Adipose tissue (tissue), 3 donors: ENCODE data around the gene DLGAP1. TPM values are rescaled to one million over a fixed set of nuclear protein-coding genes. Genes with fewer than 3 reads are reported as not detected.

Experiments used
- H3K27ac ChIP-seq: one replicate; pipeline ENCODE4 v1.5.1; 2013; ENCODE audit warnings: low read depth, low read length
- WGBS, 3 donors: extraction: QIAGEN DNeasy Blood & Tissue Kit; methylation state at CpG; one replicate each; pipeline ENCODE4 v1.1.7; 2013; 5-methylcytosine and 5-hydroxymethylcytosine counted together
- polyA plus RNA-seq, 3 donors: library from polyadenylated mRNA; stranded (reverse); fragments of 200-250 nt; gene quantifications; one replicate each; pipeline ENCODE4 v1.2.3, GENCODE V29; 2013
- donor health status: healthy with polysubstance abuse.
- donor health status: Bipolar disorder and iron deficiency.
- donor health status: healthy.

Gene DLGAP1
- polyA plus RNA-seq, 3 donors, result 0.06 to 0.22 (median 0.09) TPM

- no peak overlapping the region for H3K27ac ChIP-seq
- WGBS, 3 donors, result 97 to 98% (median 98%) methylated on average over 10 of the region's 10 CpGs
These were observed 856.5 kb downstream of the DLGAP1 start for GRCh38 chr18:3598581-3598980.

- 64 to 84% (median 73%) methylated on average over 22 of the region's 22 CpGs for WGBS, 3 donors
These were observed 857.4 kb downstream of the DLGAP1 start for GRCh38 chr18:3597409-3598357.

GRCh38 chr18:3596637-3597384 is 858.3 kb downstream of the DLGAP1 start:
- WGBS, 3 donors, result 30 to 46% (median 38%) methylated on average over 17 of the region's 17 CpGs
- peak overlapping the region; percentile 91 for H3K27ac ChIP-seq

More at GRCh38 chr18:3597409-3598357, 857.4 kb downstream of the DLGAP1 start:
- no peak overlapping the region for H3K27ac ChIP-seq

- WGBS, 3 donors, result 54 to 56% (median 55%) methylated on average over 3 of the region's 3 CpGs
- H3K27ac ChIP-seq, result peak overlapping the region; percentile 91
These were observed 858.8 kb downstream of the DLGAP1 start for GRCh38 chr18:3596324-3596636.

- H3K27ac ChIP-seq, result peak overlapping the region; percentile 91
- 40 to 50% (median 42%) methylated on average over 7 of the region's 7 CpGs for WGBS, 3 donors
These were observed 859.5 kb downstream of the DLGAP1 start for GRCh38 chr18:3595369-3596273.

GRCh38 chr18:3594760-3595368 is 860.2 kb downstream of the DLGAP1 start:
- WGBS, 3 donors, result 7 to 19% (median 17%) methylated on average over 8 of the region's 8 CpGs
- peak overlapping the region; percentile 61 for H3K27ac ChIP-seq

- WGBS, 3 donors, result 0% methylated on average over 17 of the region's 17 CpGs
These were observed 861.0 kb downstream of the DLGAP1 start for GRCh38 chr18:3593904-3594759.

GRCh38 chr18:3593381-3593903 is 861.7 kb downstream of the DLGAP1 start:
- WGBS, 3 donors, result 17 to 20% (median 19%) methylated on average over 11 of the region's 11 CpGs
- H3K27ac ChIP-seq, result peak overlapping the region; percentile 44

More at GRCh38 chr18:3593904-3594759, 861.0 kb downstream of the DLGAP1 start:
- H3K27ac ChIP-seq, result peak overlapping the region; percentile 61

GRCh38 chr18:3592864-3593263 is 862.2 kb downstream of the DLGAP1 start:
- WGBS, 3 donors, result 75 to 81% (median 81%) methylated on average over 6 of the region's 6 CpGs
- no peak overlapping the region for H3K27ac ChIP-seq

GRCh38 chr18:3590096-3590630 is 864.9 kb downstream of the DLGAP1 start:
- no peak overlapping the region for H3K27ac ChIP-seq
- WGBS, 3 donors, result 76 to 92% (median 89%) methylated on average over 8 of the region's 8 CpGs

GRCh38 chr18:3585656-3586509 is 869.2 kb downstream of the DLGAP1 start:
- no peak overlapping the region for H3K27ac ChIP-seq
- 43 to 49% (median 45%) methylated on average over 12 of the region's 12 CpGs for WGBS, 3 donors

GRCh38 chr18:3584897-3585460 is 870.1 kb downstream of the DLGAP1 start:
- no peak overlapping the region for H3K27ac ChIP-seq
- WGBS, 3 donors, result 55 to 75% (median 61%) methylated on average over 6 of the region's 6 CpGs

- H3K27ac ChIP-seq, result no peak overlapping the region
- WGBS, 3 donors, result 95 to 100% (median 97%) methylated on average over 2 of the region's 2 CpGs
These were observed 870.7 kb downstream of the DLGAP1 start for GRCh38 chr18:3584266-3584861.

- H3K27ac ChIP-seq, result no peak overlapping the region
- whole genome bisulfite sequencing, 3 donors, result 79 to 89% (median 86%) methylated on average over 7 of the region's 7 CpGs
These were observed 871.2 kb downstream of the DLGAP1 start for GRCh38 chr18:3583873-3584247.
